HepG2 (cell line): ENCODE results near the gene FIGNL1. TPM values are rescaled to one million over a fixed set of nuclear protein-coding genes. Genes with fewer than 3 reads are reported as not detected.

ENCODE experiments used
- ATAC-seq: fragments of 200-7000 bp; cut with Tn5 transposase; 3 replicates; pipeline ENCODE4 v1.9.1; 2020; ENCODE audit warnings: mild to moderate bottlenecking, moderate library complexity
- BruUV-seq: library from RNA; stranded (reverse); fragments of 400-500 nt; replicated peaks from 2 replicates; lab custom pipeline; 2021; lab: Mats Ljungman, UMichigan
- CTCF ChIA-PET: fragments of 300-600 bp; formaldehyde crosslinking; extraction: SDS; loops from one replicate; lab custom pipeline; 2021; ENCODE audit warnings: low total read pairs, inconsistent platforms, low intra/inter-chr PET ratio; lab: Yijun Ruan, JAX
- POLR2A ChIA-PET: fragments of 350-600 bp; sonication (Branson Sonifier 250); formaldehyde crosslinking; loops from one replicate; lab custom pipeline; 2020; ENCODE audit warnings: antibody characterized with exemption, inconsistent platforms; lab: Yijun Ruan, JAX
- DNase-seq: peaks from one replicate; pipeline ENCODE4 v3.0.0-alpha.2; 2015; ENCODE audit warnings: low spot score
- FAIRE-seq: peaks from 3 replicates; lab custom pipeline; 2011; peaks lifted over from hg19 to GRCh38; lab: Jason Lieb, UNC
- H2AFZ ChIP-seq: one replicate; pipeline ENCODE4 v1.6.1; 2011; ENCODE audit warnings: low read length, inconsistent platforms
- H3K27ac ChIP-seq: fragments of 300-600 bp; 3 replicates; pipeline ENCODE4 v1.8.0; 2011; ENCODE audit warnings: mixed run types, mild to moderate bottlenecking, mixed read lengths, low read length, inconsistent platforms; ENCODE audit not compliant: insufficient read depth; ENCODE audit errors: extremely low read length
- H3K27me3 ChIP-seq, 2 experiments: fragments of 200-600 bp in 1 of 2; 2 replicates in 1 of 2; 3 replicates in 1 of 2; pipeline versions ENCODE4 v1.6.0 to v1.8.0; 2011; ENCODE audit warnings: low read length in 2 of 2, mild to moderate bottlenecking in 2 of 2, moderate library complexity in 2 of 2, inconsistent platforms in 1 of 2; ENCODE audit not compliant: insufficient read depth in 2 of 2, control insufficient read depth in 1 of 2
- H3K36me3 ChIP-seq, 2 experiments: fragments of 200-600 bp in 1 of 2; replicated peaks in 1 of 2; 2 replicates in 1 of 2; 3 replicates in 1 of 2; pipeline versions ENCODE4 v1.5.1 to v1.8.0; 2011; ENCODE audit warnings: low read length in 2 of 2, inconsistent platforms in 1 of 2; ENCODE audit not compliant: insufficient read depth in 2 of 2, control insufficient read depth in 1 of 2
- H3K4me1 ChIP-seq: 2 replicates; pipeline ENCODE4 v1.5.1; 2012; ENCODE audit warnings: low read length, inconsistent platforms; ENCODE audit not compliant: insufficient read depth
- H3K4me2 ChIP-seq: 2 replicates; pipeline ENCODE4 v1.6.0; 2011; ENCODE audit warnings: low read depth, low read length, inconsistent platforms
- H3K4me3 ChIP-seq, 3 experiments: fragments of 200-600 bp in 1 of 3; sonication (generic), shearing (Covaris generic) in 1 of 3; replicated peaks in 1 of 3; 2 replicates each; pipeline ENCODE4 v1.5.1; 2011 to 2016; ENCODE audit warnings: low read length in 3 of 3, inconsistent platforms in 2 of 3, low read depth in 2 of 3, mild to moderate bottlenecking in 2 of 3, control low read depth in 1 of 3, mixed read lengths in 1 of 3; ENCODE audit not compliant: insufficient read depth in 1 of 3
- H3K79me2 ChIP-seq: one replicate; pipeline ENCODE4 v1.6.1; 2011; ENCODE audit warnings: low read length, inconsistent platforms; ENCODE audit not compliant: insufficient read depth
- H3K9ac ChIP-seq: 2 replicates; pipeline ENCODE4 v1.6.0; 2011; ENCODE audit warnings: mild to moderate bottlenecking, low read depth, low read length, inconsistent platforms; ENCODE audit not compliant: insufficient read depth
- H3K9me3 ChIP-seq: 2 replicates; pipeline ENCODE4 v1.5.1; 2012; ENCODE audit warnings: mild to moderate bottlenecking, low read length
- H4K20me1 ChIP-seq: 2 replicates; pipeline ENCODE4 v1.6.0; 2011; ENCODE audit warnings: inconsistent platforms, mild to moderate bottlenecking, low read length, moderate library complexity; ENCODE audit not compliant: insufficient read depth
- ATF7-NPFF ChIP-seq: sonication (generic); formaldehyde crosslinking; IDR thresholded peaks from 2 replicates; pipeline ENCODE4 v1.8.1; 2023; ENCODE audit warnings: mild to moderate bottlenecking, low read depth, missing genetic modification reagents, moderate library complexity
- FOSL2 ChIP-seq: sonication (generic); formaldehyde crosslinking; IDR thresholded peaks from 2 replicates; pipeline ENCODE4 v1.4.0; 2020; ENCODE audit warnings: missing genetic modification reagents
- HDAC1 ChIP-seq: sonication (generic); formaldehyde crosslinking; IDR thresholded peaks from 2 replicates; pipeline ENCODE4 v1.5.1; 2020; ENCODE audit warnings: mild to moderate bottlenecking, missing genetic modification reagents
- HOXA7 ChIP-seq: sonication (generic); formaldehyde crosslinking; IDR thresholded peaks from 2 replicates; pipeline ENCODE4 v1.8.1; 2022; ENCODE audit warnings: mild to moderate bottlenecking, missing genetic modification reagents, moderate library complexity
- KLF15 ChIP-seq: sonication (generic); formaldehyde crosslinking; IDR thresholded peaks from 2 replicates; pipeline ENCODE4 v1.8.1; 2023; ENCODE audit warnings: borderline replicate concordance, mild to moderate bottlenecking, inconsistent platforms, missing genetic modification reagents, mixed read lengths
- MAFG ChIP-seq: sonication (generic); formaldehyde crosslinking; IDR thresholded peaks from 2 replicates; pipeline ENCODE4 v1.5.1; 2020; ENCODE audit warnings: mild to moderate bottlenecking, missing genetic modification reagents
- NCOA5 ChIP-seq: sonication (generic); formaldehyde crosslinking; IDR thresholded peaks from 2 replicates; pipeline ENCODE4 v1.4.0; 2020; ENCODE audit warnings: missing genetic modification reagents
- NFKB2 ChIP-seq: sonication (generic); formaldehyde crosslinking; IDR thresholded peaks from 2 replicates; pipeline ENCODE4 v1.4.0; 2020; ENCODE audit warnings: missing genetic modification reagents, borderline replicate concordance
- SIX4 ChIP-seq: sonication (generic); formaldehyde crosslinking; IDR thresholded peaks from 2 replicates; pipeline ENCODE4 v1.4.0; 2020; ENCODE audit warnings: missing genetic modification reagents
- TSC22D2 ChIP-seq: sonication (generic); formaldehyde crosslinking; IDR thresholded peaks from 2 replicates; pipeline ENCODE4 v1.5.1; 2020; ENCODE audit warnings: missing genetic modification reagents, mild to moderate bottlenecking, borderline replicate concordance
- ZBTB7A ChIP-seq: sonication (generic); formaldehyde crosslinking; IDR thresholded peaks from 2 replicates; pipeline ENCODE4 v1.8.0; 2022; ENCODE audit warnings: mild to moderate bottlenecking, missing genetic modification reagents
- ZNF30 ChIP-seq: sonication (generic); formaldehyde crosslinking; IDR thresholded peaks from 2 replicates; pipeline ENCODE4 v1.5.0; 2020; ENCODE audit warnings: mild to moderate bottlenecking, missing genetic modification reagents
- ZNF343 ChIP-seq: sonication (generic); formaldehyde crosslinking; IDR thresholded peaks from 2 replicates; pipeline ENCODE4 v1.4.0; 2020; ENCODE audit warnings: mild to moderate bottlenecking, missing genetic modification reagents
- ZNF660 ChIP-seq: sonication (generic); formaldehyde crosslinking; IDR thresholded peaks from 2 replicates; pipeline ENCODE4 v1.5.1; 2020; ENCODE audit warnings: mild to moderate bottlenecking, low read depth, missing genetic modification reagents, borderline replicate concordance
- WGBS: methylation state at CpG from one replicate; pipeline ENCODE4 v1.1.6; 2017; ENCODE audit warnings: low lambda C conversion rate; 5-methylcytosine and 5-hydroxymethylcytosine counted together
- in situ Hi-C: cut with HindIII; loops from 2 replicates; pipeline ENCODE4 v1.10.0; 2017; ENCODE audit warnings: low pct_unique_long_range_greater_than_20kb; ENCODE audit not compliant: extremely low pct_ligation_motif_present
- intact Hi-C: fragments of 100-400 bp; cut with micrococcal nuclease; formaldehyde crosslinking; loops from one replicate; pipeline ENCODE4 v1.10.0; 2022; ENCODE audit not compliant: unreplicated experiment
- polyA plus RNA-seq, 8 experiments: library from polyadenylated mRNA; depleted of rRNA in 3 of 8; stranded (reverse) in 7 of 8; unstranded in 1 of 8; fragments of >200 nt; fragmentation: Illumina TruSeq in 4 of 8; extraction: Trizol in 4 of 8; gene quantifications; 2 replicates each; pipeline versions ENCODE4 v1.2.1 to v1.2.3, GENCODE V29; 2011 to 2016; ENCODE audit warnings: low read depth in 4 of 8, missing spikeins in 1 of 8, mixed read lengths in 1 of 8; ENCODE audit not compliant: insufficient read depth in 1 of 8
- total RNA-seq, 5 experiments: library from RNA; depleted of rRNA; stranded (reverse); fragments of >200 nt; fragmentation: Illumina TruSeq; extraction: Trizol; gene quantifications; 2 replicates each; pipeline ENCODE4 v1.2.3, GENCODE V29; 2016; ENCODE audit warnings: low read depth in 1 of 5
- TF ChIP-seq, protein P1 (sequence below): sonication (generic); formaldehyde crosslinking; IDR thresholded peaks from 2 replicates; pipeline ENCODE4 v1.5.0; 2020; ENCODE audit warnings: mild to moderate bottlenecking, missing genetic modification reagents
- TF ChIP-seq, protein P2 (sequence below): sonication (generic); formaldehyde crosslinking; IDR thresholded peaks from 2 replicates; pipeline ENCODE4 v1.5.0; 2020; ENCODE audit warnings: mild to moderate bottlenecking, missing genetic modification reagents
- TF ChIP-seq, protein P3 (sequence below): sonication (generic); formaldehyde crosslinking; IDR thresholded peaks from 2 replicates; pipeline ENCODE4 v1.8.0; 2022; ENCODE audit warnings: missing genetic modification reagents, mild to moderate bottlenecking, moderate library complexity, borderline replicate concordance

The FIGNL1 gene
- total and polyA plus RNA-seq, 2 of the 13 experiments (the other 11 are each of a cell fraction or from before 2014, with no cell fraction given), result 4.0 to 20.9 TPM

GRCh38 chr7:50471970-50472369, 21.8 kb upstream of the FIGNL1 start:
- BruUV-seq, result no TSS peak
- Histone ChIP-seq H3K27ac (no peak overlapping the region), H4K20me1 (no peaks in the 10 kb centered on the region), H3K4me3 (no peak overlapping the region), H3K4me2 (no peak overlapping the region), H2AFZ (no peak overlapping the region), H3K79me2 (no peaks in the 10 kb centered on the region), H3K36me3 (peaks cover 5 to 9% of the 10 kb centered on the region in 2 experiments; a peak in 4 of 5 replicates), H3K27me3 (no peaks in the 10 kb centered on the region), H3K4me1 (peaks cover 8% of the 10 kb centered on the region), H3K9me3 (no peaks in the 10 kb centered on the region), H3K9ac (no peak overlapping the region)
- FAIRE-seq (no peak), ATAC-seq (no peak), DNase-seq (no peak)
- TF ChIP-seq SIX4 (no peak), MAFG (CRISPR knock-in tag) (no peak), ZNF343 (CRISPR knock-in tag) (no peak), HOXA7 (no peak), ZNF660 (no peak), NFKB2 (CRISPR knock-in tag) (no peak), FOSL2 (CRISPR knock-in tag) (no peak), ZNF30 (no peak), TSC22D2 (CRISPR knock-in tag) (no peak), ATF7-NPFF (CRISPR knock-in tag) (no peak), NCOA5 (CRISPR knock-in tag) (no peak), ZBTB7A (CRISPR knock-in tag) (no peak), HDAC1 (CRISPR knock-in tag) (no peak), KLF15 (CRISPR knock-in tag) (no peak)
- TF ChIP-seq, protein P1, sequence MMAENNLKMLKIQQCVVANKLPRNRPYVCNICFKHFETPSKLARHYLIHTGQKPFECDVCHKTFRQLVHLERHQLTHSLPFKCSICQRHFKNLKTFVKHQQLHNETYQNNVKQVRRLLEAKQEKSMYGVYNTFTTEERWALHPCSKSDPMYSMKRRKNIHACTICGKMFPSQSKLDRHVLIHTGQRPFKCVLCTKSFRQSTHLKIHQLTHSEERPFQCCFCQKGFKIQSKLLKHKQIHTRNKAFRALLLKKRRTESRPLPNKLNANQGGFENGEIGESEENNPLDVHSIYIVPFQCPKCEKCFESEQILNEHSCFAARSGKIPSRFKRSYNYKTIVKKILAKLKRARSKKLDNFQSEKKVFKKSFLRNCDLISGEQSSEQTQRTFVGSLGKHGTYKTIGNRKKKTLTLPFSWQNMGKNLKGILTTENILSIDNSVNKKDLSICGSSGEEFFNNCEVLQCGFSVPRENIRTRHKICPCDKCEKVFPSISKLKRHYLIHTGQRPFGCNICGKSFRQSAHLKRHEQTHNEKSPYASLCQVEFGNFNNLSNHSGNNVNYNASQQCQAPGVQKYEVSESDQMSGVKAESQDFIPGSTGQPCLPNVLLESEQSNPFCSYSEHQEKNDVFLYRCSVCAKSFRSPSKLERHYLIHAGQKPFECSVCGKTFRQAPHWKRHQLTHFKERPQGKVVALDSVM (CRISPR knock-in tag), result no peak
- TF ChIP-seq, protein P2, sequence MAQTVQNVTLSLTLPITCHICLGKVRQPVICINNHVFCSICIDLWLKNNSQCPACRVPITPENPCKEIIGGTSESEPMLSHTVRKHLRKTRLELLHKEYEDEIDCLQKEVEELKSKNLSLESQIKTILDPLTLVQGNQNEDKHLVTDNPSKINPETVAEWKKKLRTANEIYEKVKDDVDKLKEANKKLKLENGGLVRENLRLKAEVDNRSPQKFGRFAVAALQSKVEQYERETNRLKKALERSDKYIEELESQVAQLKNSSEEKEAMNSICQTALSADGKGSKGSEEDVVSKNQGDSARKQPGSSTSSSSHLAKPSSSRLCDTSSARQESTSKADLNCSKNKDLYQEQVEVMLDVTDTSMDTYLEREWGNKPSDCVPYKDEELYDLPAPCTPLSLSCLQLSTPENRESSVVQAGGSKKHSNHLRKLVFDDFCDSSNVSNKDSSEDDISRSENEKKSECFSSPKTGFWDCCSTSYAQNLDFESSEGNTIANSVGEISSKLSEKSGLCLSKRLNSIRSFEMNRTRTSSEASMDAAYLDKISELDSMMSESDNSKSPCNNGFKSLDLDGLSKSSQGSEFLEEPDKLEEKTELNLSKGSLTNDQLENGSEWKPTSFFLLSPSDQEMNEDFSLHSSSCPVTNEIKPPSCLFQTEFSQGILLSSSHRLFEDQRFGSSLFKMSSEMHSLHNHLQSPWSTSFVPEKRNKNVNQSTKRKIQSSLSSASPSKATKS (CRISPR knock-in tag), result no peak
- TF ChIP-seq, protein P3, sequence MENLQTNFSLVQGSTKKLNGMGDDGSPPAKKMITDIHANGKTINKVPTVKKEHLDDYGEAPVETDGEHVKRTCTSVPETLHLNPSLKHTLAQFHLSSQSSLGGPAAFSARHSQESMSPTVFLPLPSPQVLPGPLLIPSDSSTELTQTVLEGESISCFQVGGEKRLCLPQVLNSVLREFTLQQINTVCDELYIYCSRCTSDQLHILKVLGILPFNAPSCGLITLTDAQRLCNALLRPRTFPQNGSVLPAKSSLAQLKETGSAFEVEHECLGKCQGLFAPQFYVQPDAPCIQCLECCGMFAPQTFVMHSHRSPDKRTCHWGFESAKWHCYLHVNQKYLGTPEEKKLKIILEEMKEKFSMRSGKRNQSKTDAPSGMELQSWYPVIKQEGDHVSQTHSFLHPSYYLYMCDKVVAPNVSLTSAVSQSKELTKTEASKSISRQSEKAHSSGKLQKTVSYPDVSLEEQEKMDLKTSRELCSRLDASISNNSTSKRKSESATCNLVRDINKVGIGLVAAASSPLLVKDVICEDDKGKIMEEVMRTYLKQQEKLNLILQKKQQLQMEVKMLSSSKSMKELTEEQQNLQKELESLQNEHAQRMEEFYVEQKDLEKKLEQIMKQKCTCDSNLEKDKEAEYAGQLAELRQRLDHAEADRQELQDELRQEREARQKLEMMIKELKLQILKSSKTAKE, result no peak
- 92% methylated on average over 5 of the region's 5 CpGs for WGBS
- in situ Hi-C loops, result loop anchor here (25.0 kb wide), 1 partner anchor 665 kb away; no protein-coding TSS in a partner anchor
- ChIA-PET POLR2A (no interaction called here), CTCF (no interaction called here)
- intact Hi-C loops, result no loop called here
